Mesodermal cell (in vitro differentiated cells): ENCODE measurements around the gene SHISA6.

ENCODE experiments used
- H3K27ac ChIP-seq: 2 replicates; pipeline ENCODE4 v1.7.0; 2013; ENCODE audit warnings: mild to moderate bottlenecking, low read depth, low read length, moderate library complexity; ENCODE audit not compliant: severe bottlenecking
- H3K36me3 ChIP-seq: 2 replicates; pipeline ENCODE4 v1.7.1; 2013; ENCODE audit warnings: mild to moderate bottlenecking, low read length, moderate library complexity; ENCODE audit not compliant: control insufficient read depth, insufficient read depth
- H3K4me1 ChIP-seq: one replicate; pipeline ENCODE4 v1.7.1; 2013; ENCODE audit warnings: mild to moderate bottlenecking, low read length; ENCODE audit not compliant: insufficient read depth, control insufficient read depth, poor library complexity, severe bottlenecking
- H3K4me3 ChIP-seq: 2 replicates; pipeline ENCODE4 v1.7.0; 2013; ENCODE audit warnings: low read length, control low read depth, mild to moderate bottlenecking; ENCODE audit not compliant: insufficient read depth, poor library complexity, severe bottlenecking; ENCODE audit errors: extremely low read depth
- H3K9me3 ChIP-seq: 2 replicates; pipeline ENCODE4 v1.7.1; 2013; ENCODE audit warnings: mild to moderate bottlenecking, low read length, moderate library complexity; ENCODE audit not compliant: control insufficient read depth
- WGBS, 2 experiments: methylation state at CpG; one replicate each; pipeline ENCODE4 v1.1.5; 2013; ENCODE audit warnings: missing lambda C conversion rate in 2 of 2; ENCODE audit not compliant: insufficient coverage in 2 of 2; 5-methylcytosine and 5-hydroxymethylcytosine counted together

The SHISA6 gene

DNA sequence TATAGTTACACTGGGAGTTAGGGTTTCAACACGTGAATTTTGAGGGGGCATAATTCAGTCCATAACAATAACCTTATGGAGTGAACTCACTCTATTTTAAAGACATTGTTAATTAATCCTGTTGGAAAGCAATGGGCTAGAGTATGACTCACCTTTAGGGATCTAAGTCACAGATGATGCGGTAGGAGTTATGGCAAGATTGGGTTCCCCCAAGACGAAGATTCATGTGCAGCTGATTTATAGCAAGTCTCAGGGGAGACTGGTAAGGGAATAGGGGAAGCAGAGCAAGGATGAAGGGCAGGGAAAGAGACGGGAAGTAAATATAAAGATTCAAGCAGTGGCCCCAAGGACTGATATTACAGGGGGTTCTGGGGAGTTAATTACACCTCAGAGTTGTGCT lies 197.7 kb downstream of the SHISA6 start:
- Histone ChIP-seq H3K27ac (no peak overlapping the region), H3K4me3 (no peak overlapping the region), H3K9me3 (no peaks in the 10 kb centered on the region), H3K36me3 (no peaks in the 10 kb centered on the region), H3K4me1 (no peaks in the 10 kb centered on the region)
- 89 to 94% methylated on average over 2 to 3 of the region's 4 CpGs for WGBS, 2 experiments

DNA sequence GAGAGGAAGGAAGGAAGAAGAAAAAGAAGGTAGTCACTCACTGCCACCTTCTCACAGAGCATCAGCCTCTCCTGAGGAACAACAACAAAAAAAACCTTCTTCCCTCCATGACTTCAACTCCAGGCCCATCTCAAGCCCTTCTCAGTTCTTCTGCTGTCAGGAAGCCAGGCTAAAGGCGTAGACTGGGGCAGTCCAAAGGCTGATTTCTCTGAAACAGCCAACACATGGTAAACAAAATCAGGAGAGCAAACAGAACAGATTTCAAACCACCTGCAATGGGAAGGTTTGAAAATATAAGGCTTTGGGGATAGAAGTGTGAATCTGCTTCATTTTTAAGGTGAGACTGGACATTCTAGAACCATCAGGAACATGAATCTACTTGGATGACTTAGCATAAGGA lies 200.0 kb downstream of the SHISA6 start:
- no peak overlapping the region for H3K27ac ChIP-seq
- H3K4me3 ChIP-seq, result no peak overlapping the region
- no peaks in the 10 kb centered on the region for H3K36me3 ChIP-seq
- H3K9me3 ChIP-seq, result no peaks in the 10 kb centered on the region
- WGBS, 2 experiments, result no CpG with 5 or more reads among the region's 1 CpG
- no peaks in the 10 kb centered on the region for H3K4me1 ChIP-seq

DNA sequence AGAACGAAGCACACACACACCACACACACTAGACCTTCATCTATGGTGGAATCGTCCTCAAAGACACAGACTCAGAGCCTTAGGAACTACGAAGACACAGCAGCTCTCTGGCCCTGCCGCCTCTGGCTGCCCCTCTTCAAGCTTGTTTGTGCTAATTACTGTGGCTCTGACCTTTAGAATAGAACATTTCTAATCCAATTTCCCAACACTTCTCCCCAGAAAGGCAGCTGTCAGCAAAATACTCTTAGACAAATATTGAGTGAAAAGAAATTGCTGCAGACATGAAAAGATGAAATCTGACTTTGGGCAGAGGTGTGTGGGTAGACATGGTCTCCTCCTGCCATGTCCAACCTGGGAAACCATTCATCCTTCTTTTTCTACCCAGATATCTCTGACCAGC lies 205.3 kb downstream of the SHISA6 start:
- Histone ChIP-seq H3K4me1 (no peaks in the 10 kb centered on the region), H3K27ac (no peak overlapping the region), H3K4me3 (no peak overlapping the region), H3K36me3 (no peaks in the 10 kb centered on the region), H3K9me3 (no peaks in the 10 kb centered on the region)
- WGBS, 2 experiments, result 60 to 82% methylated on average over 2 to 4 of the region's 4 CpGs

DNA sequence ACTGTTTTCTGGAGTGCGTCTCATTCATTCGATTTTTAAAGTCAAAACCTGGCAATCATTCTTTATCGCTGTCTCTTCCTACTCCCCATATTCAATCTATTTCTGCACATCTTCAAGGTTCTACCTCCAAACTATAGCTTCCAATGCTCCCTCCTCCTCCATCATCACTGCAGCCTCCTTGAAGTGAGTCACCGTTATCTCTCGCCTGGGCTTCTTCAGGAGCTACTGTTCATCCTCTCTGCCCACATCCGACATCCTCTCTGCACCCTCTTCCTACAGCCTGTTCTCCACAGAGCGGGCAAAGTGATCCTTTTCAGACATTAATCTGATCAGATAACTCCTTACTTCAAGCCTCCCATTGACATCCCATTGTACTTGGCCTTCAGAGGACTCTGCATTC lies 213.1 kb downstream of the SHISA6 start:
- Histone ChIP-seq H3K4me1 (no peaks in the 10 kb centered on the region), H3K36me3 (no peaks in the 10 kb centered on the region), H3K27ac (no peak overlapping the region), H3K4me3 (no peak overlapping the region), H3K9me3 (no peaks in the 10 kb centered on the region)
- 93 to 94% methylated on average over 7 of the region's 7 CpGs for WGBS, 2 experiments

DNA sequence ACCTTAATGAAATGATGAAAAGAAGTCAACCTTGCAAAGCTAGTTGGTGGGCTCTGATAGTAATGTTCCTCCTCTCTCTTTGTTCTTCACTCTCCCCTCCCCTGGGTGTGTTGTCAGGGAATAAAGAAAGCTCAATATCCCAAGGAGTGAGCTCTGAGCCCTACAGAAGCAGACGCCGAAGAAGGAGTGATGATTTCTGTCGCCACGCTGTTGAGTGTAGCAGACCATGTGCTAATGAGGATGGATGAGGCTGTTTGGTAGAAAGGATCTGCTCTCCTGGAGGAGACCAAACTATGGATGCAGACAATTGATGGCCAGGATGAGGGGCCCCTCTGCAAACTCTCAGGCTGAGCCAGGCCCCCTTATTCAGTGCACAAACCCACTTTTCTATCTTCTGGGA lies 217.3 kb downstream of the SHISA6 start:
- Histone ChIP-seq H3K9me3 (no peaks in the 10 kb centered on the region), H3K27ac (no peak overlapping the region), H3K36me3 (no peaks in the 10 kb centered on the region), H3K4me1 (no peaks in the 10 kb centered on the region), H3K4me3 (no peak overlapping the region)
- WGBS, 2 experiments, result 89 to 91% methylated on average over 4 of the region's 4 CpGs

DNA sequence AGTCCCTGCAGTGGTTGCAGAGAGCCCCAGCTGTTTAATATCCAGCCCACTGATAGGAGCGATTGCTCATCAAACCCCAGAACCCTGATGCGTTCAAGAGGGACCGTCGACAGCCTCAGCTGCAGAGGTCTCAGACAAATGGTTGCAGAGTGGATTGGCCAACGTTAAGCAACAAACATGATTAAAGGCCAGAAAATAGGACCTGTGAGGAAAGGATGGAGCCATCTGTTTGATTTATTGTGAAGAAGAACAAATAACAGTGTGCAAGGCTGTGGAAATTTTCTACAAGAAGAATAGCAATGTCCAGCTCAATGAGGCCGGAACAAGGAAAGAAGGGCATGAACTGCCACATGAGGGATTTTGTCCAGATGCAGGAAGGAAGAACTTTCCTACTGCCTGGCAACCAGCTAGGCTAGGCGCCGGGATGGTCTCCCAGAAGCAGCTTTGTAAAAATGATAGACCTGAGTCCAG lies 218.9 kb downstream of the SHISA6 start:
- Histone ChIP-seq H3K9me3 (no peaks in the 10 kb centered on the region), H3K36me3 (no peaks in the 10 kb centered on the region), H3K4me1 (no peaks in the 10 kb centered on the region), H3K27ac (no peak overlapping the region), H3K4me3 (no peak overlapping the region)
- WGBS, 2 experiments, result 83 to 86% methylated on average over 8 of the region's 8 CpGs

- no peaks in the 10 kb centered on the region for H3K36me3 ChIP-seq
- H3K27ac ChIP-seq, result no peak overlapping the region
- H3K4me3 ChIP-seq, result no peak overlapping the region
- no CpG with 5 or more reads among the region's 1 CpG for WGBS, 2 experiments
- H3K4me1 ChIP-seq, result no peaks in the 10 kb centered on the region
- H3K9me3 ChIP-seq, result no peaks in the 10 kb centered on the region
Measured at GRCh38 chr17:11461993-11462548, 221.1 kb downstream of the SHISA6 start.

DNA sequence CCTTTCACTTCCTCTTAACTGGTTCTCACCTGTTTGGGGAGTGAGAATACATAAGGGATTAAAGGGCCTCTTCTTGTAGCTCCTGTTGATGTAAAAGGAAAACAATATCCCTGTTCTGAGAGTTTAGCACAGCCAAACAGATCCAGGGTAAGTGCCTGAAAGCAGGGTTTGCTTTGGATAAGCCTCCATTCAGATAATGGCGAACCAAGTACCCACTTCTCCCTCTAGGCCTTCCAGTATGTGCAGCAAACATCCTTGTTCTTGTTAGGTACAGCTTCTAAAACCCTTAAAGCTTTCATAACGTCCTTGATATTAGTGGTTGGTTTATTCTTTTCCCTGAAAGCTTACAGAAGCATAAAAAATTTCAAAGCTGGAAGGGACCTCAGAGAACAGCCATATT lies 226.6 kb downstream of the SHISA6 start:
- no peaks in the 10 kb centered on the region for H3K4me1 ChIP-seq
- H3K9me3 ChIP-seq, result no peaks in the 10 kb centered on the region
- H3K4me3 ChIP-seq, result no peak overlapping the region
- 86% methylated on average over 1 of the region's 2 CpGs; no CpG with 5 or more reads in 1 of the 2 experiments for WGBS, 2 experiments
- H3K36me3 ChIP-seq, result no peaks in the 10 kb centered on the region
- no peak overlapping the region for H3K27ac ChIP-seq

DNA sequence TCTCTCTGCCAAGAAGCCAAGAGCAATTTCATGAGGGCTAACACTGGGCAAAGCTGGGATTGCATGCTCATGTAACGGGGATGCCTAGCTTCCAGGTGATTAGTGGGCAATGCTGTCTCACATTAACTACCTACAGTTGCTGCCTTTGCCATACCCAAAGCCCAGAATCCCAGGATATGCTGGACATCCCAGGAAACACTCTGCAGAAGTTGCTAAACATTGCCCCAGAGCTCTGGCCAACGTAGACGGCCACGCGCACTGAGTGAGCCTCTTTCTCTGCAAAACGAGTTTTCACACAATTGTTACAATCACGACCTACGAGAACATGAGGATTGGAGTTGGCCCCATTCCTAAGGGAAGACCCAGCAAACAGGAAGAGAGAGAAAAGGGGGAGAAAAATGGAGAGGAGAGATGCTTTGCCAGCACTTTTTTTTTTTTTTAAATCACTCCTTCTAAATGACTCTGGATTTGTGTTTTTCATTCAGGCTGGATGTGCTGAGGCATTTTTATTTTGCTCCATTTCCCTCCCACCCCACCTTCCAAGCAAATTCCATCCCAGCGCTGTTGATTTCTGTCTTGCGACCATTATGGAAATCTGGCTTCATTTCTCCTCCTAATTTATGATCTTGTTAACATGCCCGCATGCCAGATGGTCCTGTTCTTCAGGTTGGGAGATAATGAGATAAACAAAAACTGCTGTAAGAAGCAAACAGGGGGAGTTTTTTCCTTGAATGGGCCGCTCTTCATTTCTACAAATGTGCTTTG lies 244.5 kb downstream of the SHISA6 start:
- 94 to 97% methylated on average over 8 to 9 of the region's 12 CpGs for WGBS, 2 experiments
- Histone ChIP-seq H3K4me1 (no peaks in the 10 kb centered on the region), H3K9me3 (no peaks in the 10 kb centered on the region), H3K27ac (no peak overlapping the region), H3K4me3 (no peak overlapping the region), H3K36me3 (no peaks in the 10 kb centered on the region)

- Histone ChIP-seq H3K9me3 (no peaks in the 10 kb centered on the region), H3K36me3 (no peaks in the 10 kb centered on the region), H3K4me3 (no peak overlapping the region), H3K4me1 (no peaks in the 10 kb centered on the region), H3K27ac (no peak overlapping the region)
- WGBS, 2 experiments, result 78 to 89% methylated on average over 9 to 11 of the region's 12 CpGs
Measured at GRCh38 chr17:11486101-11486867, 245.3 kb downstream of the SHISA6 start.
